ENCODE measurements around the gene ZNF254. TPM values are rescaled to one million over a fixed set of nuclear protein-coding genes. Genes with fewer than 3 reads are reported as not detected.

Gene ZNF254
- total RNA-seq, 1 donor from 2014 or later: 28.8 TPM

- no peak for TF ChIP-seq CTCF (IDR thresholded peaks at IDR 0.05)
- CTCF ChIA-PET: no interaction called here
- Mint-ChIP-seq H3K27ac (no peak overlapping the region), H3K27me3 (no peaks in the 10 kb centered on the region), H3K9me3 (peaks cover 56% of the 10 kb centered on the region), H3K4me3 (no peak overlapping the region), H3K4me1 (no peaks in the 10 kb centered on the region), H3K36me3 (ENCODE audit: low read depth) (peaks cover 7% of the 10 kb centered on the region)
- POLR2A ChIA-PET: no interaction called here
- no peak for ATAC-seq (ENCODE audit: low read depth)
- no peak for DNase-seq
- intact Hi-C loops (cut with micrococcal nuclease): no loop called here
Measured at GRCh38 chr19:24166055-24166454, 79.1 kb downstream of the ZNF254 start.

GRCh38 chr19:24173882-24174281, 86.9 kb downstream of the ZNF254 start:
- intact Hi-C loops (cut with micrococcal nuclease): no loop called here
- peaks cover 1% of the 10 kb centered on the region for H3K36me3 Mint-ChIP-seq (ENCODE audit: low read depth)
- H3K27ac Mint-ChIP-seq: no peak overlapping the region
- no peak overlapping the region for H3K4me3 Mint-ChIP-seq
- POLR2A ChIA-PET: no interaction called here
- H3K27me3 Mint-ChIP-seq: no peaks in the 10 kb centered on the region
- DNase-seq: no peak
- no peaks in the 10 kb centered on the region for H3K4me1 Mint-ChIP-seq
- TF ChIP-seq CTCF (IDR thresholded peaks at IDR 0.05): no peak
- ATAC-seq (ENCODE audit: low read depth): no peak
- CTCF ChIA-PET: no interaction called here
- H3K9me3 Mint-ChIP-seq: peaks cover 26% of the 10 kb centered on the region

- no peak overlapping the region for H3K27ac Mint-ChIP-seq
- peaks cover 1% of the 10 kb centered on the region for H3K36me3 Mint-ChIP-seq (ENCODE audit: low read depth)
- no peaks in the 10 kb centered on the region for H3K27me3 Mint-ChIP-seq
- DNase-seq: no peak
- CTCF ChIA-PET: no interaction called here
- no peak for ATAC-seq (ENCODE audit: low read depth)
- no peak overlapping the region for H3K4me3 Mint-ChIP-seq
- H3K4me1 Mint-ChIP-seq: no peaks in the 10 kb centered on the region
- intact Hi-C loops (cut with micrococcal nuclease): no loop called here
- no peak for TF ChIP-seq CTCF (IDR thresholded peaks at IDR 0.05)
- POLR2A ChIA-PET: no interaction called here
- H3K9me3 Mint-ChIP-seq: peaks cover 17% of the 10 kb centered on the region
Measured at GRCh38 chr19:24177686-24178085, 90.7 kb downstream of the ZNF254 start.

GRCh38 chr19:24178207-24178606, 91.2 kb downstream of the ZNF254 start:
- Mint-ChIP-seq H3K9me3 (peaks cover 17% of the 10 kb centered on the region), H3K4me1 (no peaks in the 10 kb centered on the region), H3K36me3 (ENCODE audit: low read depth) (peaks cover 1% of the 10 kb centered on the region), H3K27me3 (no peaks in the 10 kb centered on the region), H3K27ac (no peak overlapping the region), H3K4me3 (no peak overlapping the region)
- ATAC-seq (ENCODE audit: low read depth): no peak
- DNase-seq: no peak
- no peak for TF ChIP-seq CTCF (IDR thresholded peaks at IDR 0.05)
- intact Hi-C loops (cut with micrococcal nuclease): no loop called here
- ChIA-PET CTCF (no interaction called here), POLR2A (no interaction called here)

Other genes starting within 250 kb of the ZNF254 start
- 8.2 and 9.4 TPM in 2 replicates for gene ZNF726, start 172.3 kb upstream of the ZNF254 start, total RNA-seq